Astrocyte (in vitro differentiated cells and primary cell): Measurements from ENCODE around the gene HOXA5. TPM values are rescaled to one million over a fixed set of nuclear protein-coding genes. Genes with fewer than 3 reads are reported as not detected.

Experiments used
- DNase-seq: peaks from one replicate; pipeline ENCODE4 v3.0.0-alpha.2; 2010; ENCODE audit warnings: low read depth
- FAIRE-seq: peaks from 2 replicates; lab custom pipeline; 2011; peaks lifted over from hg19 to GRCh38; lab: Jason Lieb, UNC
- H2AFZ ChIP-seq: 2 replicates; pipeline ENCODE4 v1.6.0; 2012; ENCODE audit warnings: low read depth, low read length, inconsistent platforms
- H3K27ac ChIP-seq: 2 replicates; pipeline ENCODE4 v1.5.1; 2011; ENCODE audit warnings: low read depth, low read length, inconsistent platforms
- H3K27me3 ChIP-seq: 2 replicates; pipeline ENCODE4 v1.6.0; 2011; ENCODE audit warnings: low read length, inconsistent platforms; ENCODE audit not compliant: insufficient read depth
- H3K36me3 ChIP-seq: 2 replicates; pipeline ENCODE4 v1.5.1; 2011; ENCODE audit warnings: low read length, inconsistent platforms; ENCODE audit not compliant: insufficient read depth
- H3K4me1 ChIP-seq: 2 replicates; pipeline ENCODE4 v1.5.1; 2011; ENCODE audit warnings: low read length, inconsistent platforms; ENCODE audit not compliant: insufficient read depth
- H3K4me2 ChIP-seq: 2 replicates; pipeline ENCODE4 v1.6.0; 2012; ENCODE audit warnings: low read length, inconsistent platforms
- H3K4me3 ChIP-seq: 2 replicates; pipeline ENCODE4 v1.5.1; 2011; ENCODE audit warnings: low read depth, mild to moderate bottlenecking, low read length, inconsistent platforms; ENCODE audit not compliant: insufficient read depth
- H3K79me2 ChIP-seq: 2 replicates; pipeline ENCODE4 v1.6.0; 2012; ENCODE audit warnings: mild to moderate bottlenecking, low read length, inconsistent platforms; ENCODE audit not compliant: insufficient read depth
- H3K9ac ChIP-seq: 2 replicates; pipeline ENCODE4 v1.6.0; 2012; ENCODE audit warnings: mild to moderate bottlenecking, low read length, inconsistent platforms
- H3K9me3 ChIP-seq: 2 replicates; pipeline ENCODE4 v1.5.1; 2012; ENCODE audit warnings: low read depth, mild to moderate bottlenecking, low read length, inconsistent platforms; ENCODE audit not compliant: insufficient read depth
- H4K20me1 ChIP-seq: 2 replicates; pipeline ENCODE4 v1.6.0; 2012; ENCODE audit warnings: low read length, inconsistent platforms; ENCODE audit not compliant: insufficient read depth
- H3K27ac Mint-ChIP-seq: one replicate; pipeline ENCODE4 v1.8.0; 2021; ENCODE audit warnings: mild to moderate bottlenecking, mixed read lengths; ENCODE audit not compliant: unreplicated experiment
- H3K27me3 Mint-ChIP-seq: one replicate; pipeline ENCODE4 v1.8.0; 2021; ENCODE audit warnings: low read depth, mixed read lengths; ENCODE audit not compliant: unreplicated experiment
- H3K36me3 Mint-ChIP-seq: one replicate; pipeline ENCODE4 v1.8.0; 2021; ENCODE audit warnings: low read depth, mixed read lengths; ENCODE audit not compliant: unreplicated experiment
- H3K4me1 Mint-ChIP-seq: one replicate; pipeline ENCODE4 v1.8.0; 2021; ENCODE audit warnings: low read depth, mixed read lengths; ENCODE audit not compliant: unreplicated experiment
- H3K4me3 Mint-ChIP-seq: one replicate; pipeline ENCODE4 v1.8.0; 2021; ENCODE audit warnings: mild to moderate bottlenecking, moderate library complexity, mixed read lengths; ENCODE audit not compliant: unreplicated experiment
- H3K9me3 Mint-ChIP-seq: one replicate; pipeline ENCODE4 v1.8.0; 2021; ENCODE audit warnings: mild to moderate bottlenecking, mixed read lengths; ENCODE audit not compliant: unreplicated experiment
- EZH2 ChIP-seq: IDR thresholded peaks from 2 replicates; pipeline ENCODE4 v1.6.1; 2012; ENCODE audit warnings: mild to moderate bottlenecking, low read length, inconsistent platforms; ENCODE audit not compliant: insufficient read depth
- total RNA-seq: library from RNA; stranded (reverse); gene quantifications from 2 replicates; pipeline ENCODE4 v1.2.1, GENCODE V29; 2021
- TF ChIP-seq, protein P1 (sequence below): IDR thresholded peaks from 2 replicates; pipeline ENCODE4 v1.5.1; 2011; ENCODE audit warnings: low read depth, mild to moderate bottlenecking, inconsistent platforms, low read length, moderate library complexity; ENCODE audit not compliant: insufficient read depth

Gene HOXA5
- total RNA-seq, 1 donor from 2014 or later = not detected

DNA sequence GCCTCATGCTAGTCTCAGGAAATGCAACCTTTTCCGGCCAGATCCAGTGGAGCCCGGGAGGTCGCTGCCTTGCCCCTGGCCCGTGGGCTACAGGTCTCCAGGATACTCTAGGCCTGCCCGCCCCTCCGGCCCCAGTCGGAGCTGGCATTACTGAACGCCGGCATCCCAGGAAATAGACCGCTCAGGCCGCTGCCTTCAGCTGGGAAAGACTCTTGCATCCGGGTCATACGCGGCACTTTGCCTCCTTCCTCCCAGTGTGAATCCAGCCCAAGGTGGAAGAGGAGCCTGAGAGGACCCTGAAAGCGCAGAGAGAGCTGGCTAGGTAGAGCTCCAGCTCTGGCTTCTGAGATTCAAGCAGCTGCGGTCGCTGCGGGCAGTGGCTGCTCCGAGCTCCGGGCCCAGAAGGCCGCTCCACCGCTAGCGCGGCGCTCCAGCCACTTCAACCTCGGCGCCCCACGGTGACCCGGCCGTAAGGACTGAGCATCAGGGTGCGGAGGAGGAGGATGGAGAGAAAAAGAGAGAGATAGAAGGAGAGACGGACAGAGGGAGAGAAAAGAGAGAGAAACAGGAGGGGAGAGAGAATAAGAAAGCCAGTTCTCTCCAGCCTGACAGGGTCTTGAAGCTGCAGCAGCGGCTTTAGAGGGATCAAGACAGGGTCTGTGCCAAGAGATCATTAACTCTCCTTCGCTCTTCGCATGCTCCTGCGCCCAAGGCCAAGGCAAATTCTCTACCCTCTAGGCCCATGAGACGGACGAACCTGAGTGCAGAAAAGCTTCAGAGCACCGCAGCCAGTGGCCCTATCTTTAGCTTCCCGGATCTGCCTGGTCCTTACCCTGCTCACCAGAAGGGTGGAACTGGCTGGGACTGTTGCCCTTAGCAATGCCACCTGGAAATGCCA, 32.4 kb upstream of the HOXA5 start:
- H3K4me1 Mint-ChIP-seq = no peaks in the 10 kb centered on the region
- H3K4me3 ChIP-seq = no peak overlapping the region
- peaks cover 95% of the 10 kb centered on the region for H3K27me3 ChIP-seq
- H3K9me3 Mint-ChIP-seq = peaks cover 35% of the 10 kb centered on the region
- peaks cover 6% of the 10 kb centered on the region for H4K20me1 ChIP-seq
- H3K9me3 ChIP-seq = peaks cover 10% of the 10 kb centered on the region
- H3K9ac ChIP-seq = no peak overlapping the region
- H3K36me3 ChIP-seq = no peaks in the 10 kb centered on the region
- DNase-seq = no peak
- H3K27ac Mint-ChIP-seq = no peak overlapping the region
- no peak overlapping the region for H2AFZ ChIP-seq
- no peak for FAIRE-seq
- no peak overlapping the region for H3K4me3 Mint-ChIP-seq
- H3K27ac ChIP-seq = no peak overlapping the region
- H3K79me2 ChIP-seq = no peaks in the 10 kb centered on the region
- TF ChIP-seq, protein P1, sequence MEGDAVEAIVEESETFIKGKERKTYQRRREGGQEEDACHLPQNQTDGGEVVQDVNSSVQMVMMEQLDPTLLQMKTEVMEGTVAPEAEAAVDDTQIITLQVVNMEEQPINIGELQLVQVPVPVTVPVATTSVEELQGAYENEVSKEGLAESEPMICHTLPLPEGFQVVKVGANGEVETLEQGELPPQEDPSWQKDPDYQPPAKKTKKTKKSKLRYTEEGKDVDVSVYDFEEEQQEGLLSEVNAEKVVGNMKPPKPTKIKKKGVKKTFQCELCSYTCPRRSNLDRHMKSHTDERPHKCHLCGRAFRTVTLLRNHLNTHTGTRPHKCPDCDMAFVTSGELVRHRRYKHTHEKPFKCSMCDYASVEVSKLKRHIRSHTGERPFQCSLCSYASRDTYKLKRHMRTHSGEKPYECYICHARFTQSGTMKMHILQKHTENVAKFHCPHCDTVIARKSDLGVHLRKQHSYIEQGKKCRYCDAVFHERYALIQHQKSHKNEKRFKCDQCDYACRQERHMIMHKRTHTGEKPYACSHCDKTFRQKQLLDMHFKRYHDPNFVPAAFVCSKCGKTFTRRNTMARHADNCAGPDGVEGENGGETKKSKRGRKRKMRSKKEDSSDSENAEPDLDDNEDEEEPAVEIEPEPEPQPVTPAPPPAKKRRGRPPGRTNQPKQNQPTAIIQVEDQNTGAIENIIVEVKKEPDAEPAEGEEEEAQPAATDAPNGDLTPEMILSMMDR = no peak
- TF ChIP-seq EZH2 = peak; percentile 71
- no peak overlapping the region for H3K4me2 ChIP-seq
- peaks cover 8% of the 10 kb centered on the region for H3K4me1 ChIP-seq
- H3K27me3 Mint-ChIP-seq = peaks cover 77% of the 10 kb centered on the region
- H3K36me3 Mint-ChIP-seq = no peaks in the 10 kb centered on the region

DNA sequence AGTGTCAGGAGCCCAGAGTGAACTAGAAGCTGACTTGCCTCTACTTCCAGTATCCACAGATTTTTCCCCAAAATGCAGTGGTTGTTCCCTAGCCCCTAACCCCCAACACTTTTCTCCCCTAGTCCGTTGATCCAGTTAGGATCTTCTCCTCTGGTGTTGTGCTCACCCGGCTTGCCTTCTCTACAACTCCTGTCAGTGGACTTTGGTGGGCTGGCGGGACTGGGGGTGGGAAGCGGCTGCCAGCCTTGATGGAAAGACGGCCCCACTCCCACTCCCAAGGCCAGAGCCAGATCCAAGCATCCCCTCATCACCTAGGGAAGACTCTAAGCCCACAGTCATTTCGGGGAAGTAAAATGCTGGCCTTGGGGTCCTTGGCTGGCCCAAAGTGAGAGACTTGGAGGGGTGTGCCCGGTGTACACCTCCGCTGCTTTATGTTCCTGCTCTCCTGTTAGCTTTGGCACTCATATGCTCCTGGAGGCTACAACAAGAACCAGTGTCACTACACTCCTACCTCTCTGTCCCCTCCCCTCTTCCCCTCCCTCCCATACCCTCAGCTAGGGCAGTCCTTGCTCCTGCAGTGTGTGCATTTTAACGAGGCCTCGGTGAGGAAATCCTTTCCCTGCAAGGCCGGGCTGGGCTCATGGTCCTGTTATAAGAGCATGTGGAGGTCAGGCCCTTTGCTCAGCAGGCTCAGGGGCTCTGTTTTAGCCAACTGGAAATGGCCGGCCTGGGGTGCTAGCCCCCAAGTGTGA, 31.6 kb upstream of the HOXA5 start:
- Histone ChIP-seq H3K4me3 (no peak overlapping the region), H3K4me1 (peaks cover 8% of the 10 kb centered on the region), H2AFZ (no peak overlapping the region), H3K4me2 (no peak overlapping the region), H3K79me2 (no peaks in the 10 kb centered on the region), H3K27me3 (peaks cover 95% of the 10 kb centered on the region), H3K9me3 (peaks cover 10% of the 10 kb centered on the region), H3K27ac (no peak overlapping the region), H3K9ac (no peak overlapping the region), H4K20me1 (peaks cover 6% of the 10 kb centered on the region), H3K36me3 (no peaks in the 10 kb centered on the region)
- H3K27me3 Mint-ChIP-seq = peaks cover 78% of the 10 kb centered on the region
- peaks cover 34% of the 10 kb centered on the region for H3K9me3 Mint-ChIP-seq
- no peak for FAIRE-seq
- peak overlapping the region; percentile 12 for H3K27ac Mint-ChIP-seq
- TF ChIP-seq EZH2 = peak; percentile 38
- TF ChIP-seq, protein P1 = no peak
- DNase-seq = no peak
- H3K4me1 Mint-ChIP-seq = no peaks in the 10 kb centered on the region
- H3K4me3 Mint-ChIP-seq = no peak overlapping the region
- no peaks in the 10 kb centered on the region for H3K36me3 Mint-ChIP-seq
